ENCODE data around the gene SLC16A8.
"Not testable (repeated sequence)": the region's sequence is repeated elsewhere in the genome, so short reads cannot be mapped to it uniquely, and the experiment has no call there.

Gene SLC16A8

DNA sequence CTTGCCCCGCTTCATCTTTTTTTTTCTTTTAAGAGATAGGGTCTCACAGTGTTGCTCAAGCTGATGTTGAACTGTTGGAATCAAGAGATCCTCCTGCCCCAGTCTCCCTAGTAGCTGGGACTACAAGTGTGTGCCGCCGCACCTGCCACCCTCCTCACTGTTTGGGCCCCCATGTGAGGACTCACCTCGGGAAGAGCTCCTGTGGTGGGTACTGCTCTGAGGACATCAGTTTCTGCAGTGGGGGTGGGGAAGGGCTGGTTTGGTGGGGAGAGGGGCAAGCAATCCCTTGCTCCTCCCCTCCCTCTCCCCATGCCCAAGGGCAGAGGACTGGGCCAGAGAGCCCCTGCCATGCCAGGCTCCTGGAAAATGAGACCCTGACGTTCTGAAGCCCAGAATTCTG lies 1.5 kb upstream of the SLC16A8 start:
- DNase-seq: no peak

DNA sequence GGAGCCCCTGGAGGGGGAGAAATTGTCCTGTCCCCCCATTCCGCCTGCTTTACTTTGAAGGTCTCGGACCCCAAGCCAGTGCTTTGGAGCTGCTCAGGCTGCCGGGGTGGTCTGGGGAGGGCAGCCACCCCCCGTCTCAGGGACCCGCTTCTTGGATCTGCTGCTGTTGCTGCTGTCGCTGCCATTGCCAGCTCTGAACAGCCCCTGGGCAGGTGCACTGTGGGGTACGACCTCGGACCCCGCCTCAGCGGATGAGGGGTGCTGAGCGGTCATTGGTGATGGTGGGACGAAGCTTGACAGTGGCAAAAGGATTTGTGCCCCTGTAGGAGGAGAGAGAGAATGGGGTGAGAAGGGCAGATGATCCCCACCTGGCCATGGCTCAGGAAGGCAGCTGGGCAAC lies 1.1 kb upstream of the SLC16A8 start:
- DNase-seq: no peak

DNA sequence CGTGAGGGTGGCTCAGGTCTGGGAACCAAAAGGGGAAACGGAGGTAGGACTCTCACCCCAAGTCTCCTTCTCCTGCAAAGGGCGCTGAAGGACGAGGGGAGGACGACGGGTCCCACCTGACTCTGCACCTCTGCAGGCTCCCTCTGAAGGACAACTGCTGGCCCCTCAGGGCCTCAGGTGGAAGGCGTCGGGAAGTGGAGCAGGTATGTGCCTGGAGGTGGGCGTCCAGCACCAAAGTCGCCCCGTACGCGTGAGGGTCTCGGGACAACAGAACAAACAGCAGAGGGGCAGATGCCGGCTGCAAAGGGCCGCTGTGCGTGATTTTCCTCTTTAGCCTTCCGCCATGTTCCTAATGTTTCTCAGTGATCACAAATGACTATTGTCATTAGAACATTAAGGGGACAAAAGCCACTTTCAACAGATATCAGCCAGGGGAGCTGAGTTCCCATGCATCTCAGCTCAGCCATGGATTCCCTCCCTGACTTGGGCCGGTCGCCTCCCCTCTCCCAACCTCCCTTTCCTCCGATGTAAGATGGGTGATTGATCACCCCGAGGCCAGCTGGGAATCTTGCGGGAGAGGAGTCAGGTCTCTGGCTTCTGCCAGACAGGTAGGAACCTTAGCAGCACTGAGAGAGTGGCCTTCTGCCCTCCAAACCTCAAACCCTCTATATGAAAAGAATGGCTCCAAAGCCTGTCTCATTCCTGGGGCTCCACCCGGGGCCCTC lies 836 bp downstream of the SLC16A8 start:
- no peak for DNase-seq

DNA sequence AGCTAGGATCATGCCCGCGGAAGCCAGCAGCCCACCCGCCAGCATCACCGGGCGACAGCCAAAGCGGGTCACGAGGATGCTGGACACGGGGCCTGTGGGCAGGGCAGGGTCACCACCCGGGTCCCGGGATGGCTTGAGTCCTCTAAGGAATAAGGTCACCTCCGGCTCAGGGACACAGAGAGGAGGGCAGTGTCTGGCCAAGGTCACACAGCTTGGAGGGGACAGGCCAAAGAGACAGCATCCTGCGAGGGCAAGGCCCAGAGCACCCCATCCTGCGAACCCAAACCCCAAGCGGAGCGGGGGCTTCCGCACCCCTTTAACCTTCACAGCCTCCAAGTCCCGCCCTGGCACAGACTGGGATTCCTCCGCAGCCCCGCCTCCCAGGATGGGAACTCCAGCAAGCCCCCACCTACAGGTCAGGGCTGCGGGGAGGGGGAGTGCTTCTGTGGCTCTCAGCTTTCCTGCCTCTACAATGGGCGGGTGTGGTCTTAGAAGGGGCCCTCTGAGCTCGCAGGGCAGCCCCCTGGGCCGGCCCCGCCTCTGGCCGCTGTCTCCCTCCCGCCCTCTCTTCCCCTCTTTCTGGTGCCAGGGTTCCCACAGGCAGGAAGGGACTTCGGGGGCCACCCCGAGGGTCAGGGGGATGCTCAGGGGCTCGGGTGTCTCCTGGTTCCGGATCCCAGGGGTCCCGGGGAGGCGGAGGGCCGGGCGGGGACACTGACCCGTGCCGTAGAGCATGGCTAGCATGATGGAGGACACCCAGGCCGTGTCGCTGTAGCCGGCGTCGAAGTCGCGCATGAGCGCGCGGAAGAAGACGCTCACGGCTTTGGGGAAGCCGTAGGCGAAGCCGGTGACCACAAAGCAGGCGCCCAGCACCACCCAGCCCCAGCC lies 1.8 kb downstream of the SLC16A8 start:
- DNase-seq: no peak

DNA sequence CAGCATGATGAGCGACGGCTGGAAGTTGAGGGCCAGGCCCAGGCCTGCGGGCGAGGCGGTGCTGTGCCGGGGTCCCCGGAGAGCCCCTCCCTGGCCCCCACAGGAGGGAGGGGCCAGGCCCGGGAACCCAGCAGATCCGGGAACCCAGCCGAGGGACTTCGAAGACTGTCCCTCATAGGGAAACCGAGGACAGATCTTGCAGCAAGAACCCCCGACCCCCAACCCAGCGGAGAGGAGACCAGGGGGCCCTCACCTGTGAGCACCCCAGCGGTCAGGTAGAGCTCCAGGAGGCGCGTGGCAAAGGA lies 2.4 kb downstream of the SLC16A8 start:
- DNase-seq: no peak

DNA sequence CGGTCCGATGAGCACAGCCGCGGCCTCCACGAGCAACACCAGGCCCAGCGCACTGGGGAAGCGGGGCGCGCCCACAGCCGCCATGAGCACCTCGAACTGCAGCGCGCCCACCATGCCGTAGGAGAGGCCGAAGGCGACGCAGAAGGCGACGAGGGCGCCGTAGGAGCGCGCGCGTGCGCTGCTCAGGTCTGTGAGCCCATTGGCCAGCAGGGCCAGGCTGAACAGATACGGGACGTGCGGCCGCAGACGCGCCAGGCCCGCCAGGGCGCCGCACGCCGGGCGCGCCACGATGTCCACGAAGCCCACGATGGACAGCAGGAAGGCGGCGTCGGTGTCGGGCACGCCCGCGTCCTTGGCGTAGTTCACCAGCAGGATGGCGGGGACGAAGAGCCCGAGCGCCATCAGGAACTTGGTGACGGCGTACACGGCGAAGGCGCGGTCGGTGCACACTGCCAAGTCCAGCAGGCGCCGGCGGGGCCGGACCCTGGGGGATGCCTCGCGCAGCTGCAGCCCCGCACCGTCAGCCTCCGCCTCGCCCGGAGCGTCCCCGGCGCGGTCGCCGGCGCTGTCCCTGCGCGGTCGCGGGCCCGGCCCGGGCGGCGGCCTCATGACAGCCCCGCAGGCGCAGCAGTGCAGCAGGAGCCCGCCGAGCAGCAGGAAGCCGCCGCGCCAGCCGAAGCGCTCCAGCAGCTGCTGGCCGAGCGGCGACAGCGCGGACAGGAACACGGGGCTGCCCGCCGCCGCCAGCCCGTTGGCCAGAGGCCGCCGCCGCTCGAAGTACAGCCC lies 2.9 kb downstream of the SLC16A8 start:
- no peak for DNase-seq

DNA sequence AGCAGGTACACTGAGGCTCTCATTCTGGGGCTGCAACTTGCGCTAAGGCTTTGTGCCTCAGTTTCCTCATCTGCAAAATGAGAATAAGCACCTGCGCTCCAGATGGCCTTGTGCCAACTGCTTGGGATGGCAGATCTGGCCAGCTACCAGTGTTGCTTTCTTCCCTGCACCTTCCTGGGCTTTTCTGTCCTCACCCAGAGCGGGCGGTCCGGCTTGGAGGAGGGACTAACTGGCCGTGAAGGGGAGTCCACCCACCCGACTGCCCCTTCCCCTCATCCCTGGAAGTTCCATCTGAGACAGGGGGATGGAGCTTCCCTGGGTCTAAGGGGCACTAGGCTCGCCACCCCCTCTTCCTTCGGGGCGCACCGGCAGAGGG lies 3.5 kb downstream of the SLC16A8 start:
- no peak for DNase-seq

DNA sequence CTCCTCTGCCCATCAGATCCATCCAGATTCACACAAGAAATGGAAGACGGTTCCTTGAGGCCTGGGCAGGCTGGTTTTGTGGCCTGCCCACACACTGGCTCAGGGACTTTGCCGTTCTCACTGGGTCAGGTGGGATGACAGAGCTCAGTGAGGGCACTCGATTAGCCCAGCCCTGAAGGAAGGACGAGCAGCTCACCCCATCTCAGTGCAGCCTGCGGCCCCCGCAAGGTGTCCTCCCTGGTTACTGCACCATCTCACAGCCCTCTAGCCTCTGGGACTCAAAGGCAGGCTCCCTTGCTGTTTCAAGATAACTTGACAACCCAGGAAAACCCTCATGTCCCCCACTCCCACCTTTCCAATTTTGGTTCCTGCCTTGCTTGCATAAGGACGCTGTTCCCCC lies 4.2 kb downstream of the SLC16A8 start:
- DNase-seq: no peak

DNA sequence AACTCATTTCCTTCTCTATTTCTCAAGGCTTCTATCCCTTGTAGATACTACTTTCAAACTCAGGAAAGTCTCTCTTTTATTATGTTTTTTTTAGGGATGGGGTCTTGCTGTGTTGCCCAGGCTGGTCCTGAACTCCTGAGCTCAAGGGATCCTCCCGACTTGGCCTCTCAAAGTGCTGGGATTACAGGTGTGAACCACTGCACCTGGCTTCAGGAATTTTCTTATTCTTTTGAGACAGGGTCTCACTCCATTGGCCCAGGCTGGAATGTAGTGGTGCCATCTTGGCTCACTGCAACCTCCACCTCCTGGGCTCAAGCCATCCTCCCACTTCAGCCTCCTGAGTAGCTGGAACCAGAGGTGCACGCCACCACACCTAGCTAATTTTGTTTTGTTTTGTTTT lies 4.8 kb downstream of the SLC16A8 start:
- not testable (repeated sequence) for DNase-seq

DNA sequence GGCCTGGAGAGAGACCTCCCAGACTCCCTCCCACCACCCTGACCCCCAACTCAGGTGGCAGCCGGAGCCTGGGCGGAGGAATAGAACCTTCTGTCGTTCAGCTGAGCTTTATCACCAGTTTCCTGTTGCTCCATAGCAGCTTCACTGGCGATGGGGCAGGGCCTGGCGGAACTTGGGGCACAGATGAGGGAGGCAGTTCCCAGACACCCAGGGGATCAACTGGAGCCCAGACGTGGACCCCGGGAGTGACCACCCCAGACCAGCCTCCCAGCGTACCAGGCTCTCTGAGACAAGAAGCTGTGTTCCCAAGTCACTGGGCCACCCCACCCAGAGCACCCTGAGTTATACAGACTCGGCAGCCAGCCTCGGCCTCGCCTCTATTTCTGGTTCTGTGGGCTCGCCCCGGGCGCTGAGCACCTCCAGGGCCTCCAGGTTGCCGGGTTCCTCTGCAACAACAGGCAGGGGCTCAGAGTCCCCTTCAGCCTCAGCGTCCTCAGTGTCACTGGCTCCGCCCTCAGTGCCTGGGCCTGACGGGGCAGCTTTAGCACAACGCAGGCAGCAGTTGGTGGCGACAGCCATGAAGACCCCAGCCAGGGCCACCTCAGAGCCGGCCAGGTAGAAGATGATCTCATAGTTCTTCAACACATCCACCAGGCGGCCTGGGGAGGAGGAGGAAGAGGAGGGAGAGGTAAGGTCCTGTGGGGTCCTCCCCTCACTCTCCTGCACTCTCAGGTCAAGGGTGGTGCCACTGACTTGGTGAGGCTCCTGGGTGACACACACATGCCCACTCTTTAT lies 5.7 kb downstream of the SLC16A8 start:
- DNase-seq: no peak

DNA sequence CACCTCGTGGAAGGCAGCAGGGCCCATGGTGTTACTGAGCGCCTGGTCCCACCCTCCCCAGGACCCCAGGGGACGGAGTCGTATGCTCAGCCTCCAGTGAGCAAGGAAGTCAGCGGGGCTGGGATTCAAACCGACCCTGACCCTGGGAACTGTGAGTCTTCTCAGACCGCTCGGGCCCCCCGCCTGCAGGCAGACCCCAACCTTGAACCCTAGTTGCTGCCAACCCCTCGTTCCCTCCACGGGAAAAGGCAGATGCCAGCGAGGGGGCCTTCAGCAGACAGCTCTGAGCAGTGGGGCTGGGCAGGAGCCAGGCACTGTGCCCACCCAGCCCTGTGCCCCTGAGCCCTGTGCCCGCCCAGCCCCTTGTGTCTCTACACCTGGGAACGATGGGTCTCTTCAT lies 6.4 kb downstream of the SLC16A8 start:
- no peak for DNase-seq

DNA sequence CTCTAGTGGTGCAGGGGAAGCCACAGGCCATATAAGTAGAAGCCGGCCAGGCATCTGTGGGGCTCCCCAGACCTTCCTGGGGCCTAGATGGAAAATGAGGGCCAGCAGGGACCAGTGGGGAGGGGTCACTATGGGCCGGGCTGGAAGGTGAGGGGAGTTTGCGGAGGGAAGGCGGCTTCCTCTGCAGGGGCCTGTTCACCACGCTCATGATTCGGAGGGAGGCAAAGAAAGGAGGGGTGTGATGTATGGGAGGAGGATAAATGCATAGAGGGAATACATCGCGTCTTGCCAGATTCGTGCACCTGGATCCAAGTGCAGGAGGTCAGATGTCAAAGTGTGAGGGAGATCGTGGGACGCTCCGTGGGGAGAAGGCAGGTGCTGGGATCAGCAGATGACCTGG lies 6.9 kb downstream of the SLC16A8 start:
- no peak for DNase-seq

DNA sequence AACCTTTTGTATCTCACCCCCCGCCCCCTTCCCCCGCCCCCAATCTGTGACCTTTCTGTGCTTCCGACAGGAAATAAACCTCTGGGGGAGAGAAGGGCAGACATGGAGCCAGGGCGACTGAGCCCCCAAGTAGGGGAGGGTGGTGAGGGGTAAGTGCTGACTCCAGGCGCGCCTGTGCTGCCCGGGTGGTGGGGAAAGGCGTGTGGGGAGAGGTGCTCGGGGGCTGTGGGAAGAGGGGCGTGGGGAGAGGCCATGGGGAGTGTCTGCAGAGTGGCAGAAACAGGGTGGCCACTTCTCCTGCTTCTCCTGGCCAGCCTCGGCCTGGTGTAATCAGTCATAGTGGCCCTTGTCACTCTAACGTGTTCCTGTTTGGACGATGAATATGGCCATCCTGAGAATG lies 8.0 kb downstream of the SLC16A8 start:
- DNase-seq: no peak

DNA sequence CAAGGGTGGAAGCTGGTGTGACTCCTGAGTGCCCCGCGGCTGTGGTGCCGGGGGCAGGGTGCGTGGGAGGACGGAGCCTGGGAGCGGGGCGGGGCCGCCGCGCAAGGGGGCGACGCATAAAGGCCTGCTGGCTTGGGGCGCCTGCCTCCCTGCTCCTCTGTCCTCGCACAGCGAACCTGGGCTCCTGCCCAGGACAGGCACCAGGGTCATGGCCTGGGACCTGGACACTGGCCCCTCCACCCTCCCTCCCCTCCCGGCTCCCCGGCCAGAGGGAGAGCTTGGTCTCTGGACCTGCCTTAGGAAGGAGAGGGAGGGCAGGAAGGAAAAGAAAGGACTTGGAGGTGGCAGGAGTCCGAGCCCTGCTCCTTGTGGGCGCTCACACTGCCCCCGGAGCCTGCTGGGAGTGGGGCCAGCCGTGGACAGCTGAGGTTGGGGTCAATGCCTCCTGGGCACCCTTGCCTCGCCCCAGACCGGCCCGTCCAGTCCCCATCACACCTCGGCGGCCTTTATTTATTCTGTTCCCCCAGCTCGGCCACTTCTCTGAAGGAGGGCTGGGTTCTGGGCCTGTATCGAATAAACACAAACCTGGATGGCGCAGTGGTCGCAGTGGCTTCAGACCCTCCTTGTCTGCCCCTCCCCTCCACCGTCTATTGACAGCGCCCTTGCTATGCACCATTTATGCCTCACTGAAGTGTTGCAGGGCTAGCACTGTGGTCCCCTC lies 8.7 kb downstream of the SLC16A8 start:
- no peak for DNase-seq

DNA sequence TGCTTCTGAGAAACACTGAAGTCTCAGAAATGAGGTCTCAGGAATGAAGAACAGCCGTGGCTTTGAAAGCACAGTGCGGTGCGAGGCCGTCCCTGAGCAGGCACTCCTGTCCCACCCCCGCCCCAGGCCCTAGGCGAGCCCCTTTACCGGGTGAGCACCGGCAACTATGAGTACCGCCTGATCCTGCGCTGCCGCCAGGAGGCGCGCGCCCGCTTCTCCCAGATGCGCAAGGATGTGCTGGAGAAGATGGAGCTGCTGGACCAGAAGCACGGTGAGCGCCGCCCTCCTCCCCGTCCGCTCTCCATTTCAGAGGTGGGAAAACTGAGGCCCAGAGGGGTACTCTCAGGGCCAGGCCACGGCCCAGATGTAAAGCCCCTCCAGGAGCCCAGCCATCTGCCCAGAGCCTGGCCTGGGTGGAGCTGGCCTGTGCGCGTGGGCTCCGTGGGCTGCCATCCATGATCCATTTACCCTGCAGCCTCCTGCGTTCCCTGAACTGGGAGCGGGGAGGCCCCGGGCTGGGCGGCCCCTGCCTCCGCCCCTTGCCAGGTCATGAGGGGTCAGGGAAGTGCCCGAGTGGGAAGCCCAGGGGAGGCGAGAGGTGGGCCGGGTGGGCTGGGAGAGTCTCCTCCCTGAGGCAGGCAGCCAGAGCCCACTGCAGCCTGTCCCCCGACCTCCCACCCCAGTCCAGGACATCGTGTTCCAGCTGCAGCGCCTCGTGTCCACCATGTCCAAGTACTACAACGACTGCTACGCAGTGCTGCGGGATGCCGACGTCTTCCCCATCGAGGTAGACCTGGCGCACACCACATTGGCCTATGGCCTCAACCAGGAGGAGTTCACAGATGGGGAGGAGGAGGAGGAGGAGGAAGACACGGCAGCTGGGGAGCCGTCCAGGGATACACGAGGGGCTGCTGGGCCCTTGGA lies 9.5 kb downstream of the SLC16A8 start:
- DNase-seq: no peak

DNA sequence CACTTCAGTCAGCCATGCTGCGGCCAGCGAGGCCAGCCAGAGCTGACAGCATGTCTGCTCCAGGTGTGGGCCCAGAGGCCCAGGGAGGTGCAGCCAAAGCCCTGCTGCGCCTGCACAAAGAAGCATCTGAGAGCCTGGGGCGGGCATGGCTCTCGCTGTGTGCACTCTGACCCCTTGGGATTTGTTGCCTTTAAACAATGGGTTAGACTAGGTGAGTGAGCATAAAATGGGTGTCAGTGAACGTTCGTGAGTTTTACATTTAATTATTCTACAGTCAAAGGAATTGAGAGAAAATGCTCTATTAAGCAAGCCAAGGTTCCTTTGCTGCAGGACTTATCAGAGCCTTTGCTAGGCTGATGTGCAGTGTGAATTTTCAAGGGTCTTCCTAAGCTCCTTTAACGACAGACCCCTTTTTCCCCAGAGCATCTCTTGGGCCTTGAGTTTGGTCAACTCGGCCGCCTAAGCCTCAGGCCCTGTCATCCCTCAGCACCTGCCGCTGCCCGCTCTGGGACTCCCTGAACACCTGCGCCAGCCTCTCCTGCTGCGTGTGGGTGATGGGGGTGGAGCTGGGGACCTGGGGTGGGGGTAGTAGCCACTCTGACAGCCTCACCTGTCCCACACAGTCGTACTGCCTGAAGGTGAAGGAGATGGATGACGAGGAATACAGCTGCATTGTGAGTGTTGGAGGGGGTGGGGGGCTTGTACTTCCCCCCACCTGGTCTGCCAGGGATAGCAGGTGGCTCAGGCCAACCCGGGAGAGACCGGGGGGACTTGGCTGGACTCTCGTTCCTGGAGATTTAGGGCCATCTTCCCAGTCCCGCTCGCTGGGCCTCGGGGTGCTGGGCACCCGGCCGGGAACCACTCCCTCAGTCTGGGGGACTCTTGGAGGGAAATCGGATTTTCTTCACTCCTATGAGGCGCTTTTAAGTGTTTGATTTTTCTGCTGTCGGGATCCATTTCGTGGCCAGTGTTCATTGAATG lies 10.5 kb downstream of the SLC16A8 start:
- no peak for DNase-seq

DNA sequence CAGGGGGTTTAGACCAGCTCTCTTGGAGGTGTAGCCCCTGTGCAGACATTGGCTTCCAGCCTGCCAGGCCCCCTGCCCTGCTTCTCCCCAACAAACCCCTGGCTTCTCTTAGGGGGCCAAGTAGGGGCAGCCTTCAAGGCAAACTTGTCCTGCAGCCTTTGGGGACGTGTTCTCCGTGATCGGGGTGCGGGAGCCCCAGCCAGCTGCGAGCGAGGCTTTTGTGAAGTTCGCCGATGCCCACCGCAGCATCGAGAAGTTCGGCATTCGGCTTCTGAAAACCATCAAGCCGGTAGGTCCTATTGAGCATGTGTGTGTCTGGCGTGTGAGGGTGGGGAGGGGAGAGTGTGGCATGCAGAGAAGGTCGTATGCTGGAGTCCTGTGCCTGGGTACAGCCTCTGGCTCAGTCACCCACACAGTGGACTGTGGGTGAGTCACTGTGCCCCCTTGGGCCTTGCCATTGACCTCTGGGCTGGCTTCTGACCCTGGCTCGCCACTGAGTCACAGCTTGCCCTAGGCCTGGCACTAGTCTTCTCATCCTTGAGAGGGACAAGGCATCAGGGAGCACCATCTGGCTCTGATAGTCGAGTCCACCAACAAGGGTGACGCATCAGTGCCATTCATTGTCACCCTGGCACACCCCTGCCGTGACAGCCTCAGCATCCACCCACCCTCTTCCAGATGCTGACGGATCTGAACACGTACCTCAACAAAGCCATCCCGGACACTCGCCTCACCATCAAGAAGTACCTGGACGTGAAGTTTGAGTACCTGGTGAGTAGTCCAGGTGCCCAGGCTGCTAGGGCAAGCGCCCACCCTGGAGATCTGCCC lies 11.4 kb downstream of the SLC16A8 start:
- no peak for DNase-seq

DNA sequence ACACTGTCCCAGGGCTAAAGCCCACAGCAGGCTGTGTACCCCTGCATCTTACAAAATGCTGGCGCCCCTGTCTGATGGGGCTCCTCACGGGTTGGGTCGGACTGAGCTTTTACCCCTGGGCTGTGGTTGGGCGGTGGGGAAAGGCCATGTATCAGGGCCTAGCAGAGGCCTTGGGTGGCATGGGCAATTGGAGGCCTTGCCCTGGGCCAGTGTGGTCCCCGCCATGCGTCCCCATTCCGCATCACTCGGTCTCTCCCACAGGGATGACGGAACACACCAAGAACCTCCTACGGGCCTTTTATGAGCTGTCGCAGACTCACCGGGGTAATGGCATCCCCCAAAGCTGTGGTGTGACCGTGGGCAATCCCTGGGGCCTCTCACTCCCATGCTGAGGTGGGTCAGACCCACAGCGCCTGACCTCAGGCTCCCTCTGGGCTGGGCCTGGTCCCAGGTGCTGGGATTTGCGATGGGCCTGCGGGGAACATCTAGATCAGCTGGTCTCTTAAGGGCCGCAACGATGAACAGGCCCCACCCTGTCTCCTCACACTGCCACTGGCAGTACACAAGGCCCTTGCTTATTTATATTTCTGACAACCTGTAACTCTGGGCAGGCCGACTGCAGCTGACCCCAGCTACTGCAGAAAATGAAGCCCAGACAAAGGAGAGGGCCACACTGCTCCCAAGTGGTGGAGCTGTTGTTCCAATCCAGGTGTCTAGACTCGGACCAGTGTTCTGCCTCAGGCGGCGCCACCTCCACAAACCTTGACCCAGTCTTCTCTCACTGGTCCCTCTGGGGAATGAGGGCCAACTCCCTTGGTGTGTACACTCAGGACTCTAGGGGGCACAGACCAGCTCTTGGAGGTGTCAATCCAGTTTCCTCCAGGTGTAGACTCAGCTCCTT lies 12.3 kb downstream of the SLC16A8 start:
- no peak for DNase-seq
